Caco-2 (cell line): ENCODE data around the gene MCOLN2. TPM values are rescaled to one million over a fixed set of nuclear protein-coding genes. Genes with fewer than 3 reads are reported as not detected.
"Not testable (repeated sequence)": the region's sequence is repeated elsewhere in the genome, so short reads cannot be mapped to it uniquely, and the experiment has no call there.

Source experiments
- BruUV-seq: library from RNA; stranded (reverse); fragments of 400-500 nt; replicated peaks from 2 replicates; lab custom pipeline; 2021; lab: Mats Ljungman, UMichigan
- CTCF ChIA-PET: fragments of 300-600 bp; sonication (Branson Sonifier 250); formaldehyde crosslinking; loops from one replicate; lab custom pipeline; 2022; ENCODE audit warnings: antibody characterized with exemption; lab: Charles Lee
- POLR2A ChIA-PET: fragments of 300-600 bp; sonication (Branson Sonifier 250); formaldehyde crosslinking; loops from one replicate; lab custom pipeline; 2022; ENCODE audit warnings: antibody characterized with exemption; lab: Charles Lee
- DNase-seq, 2 experiments: peaks; one replicate each; pipeline versions ENCODE4 v3.0.0 to v3.0.0-alpha.2; 2020 to 2022
- H3K27me3 ChIP-seq: replicated peaks from 2 replicates; pipeline ENCODE4 v1.6.0; 2011; ENCODE audit warnings: low read length; ENCODE audit not compliant: control insufficient read depth, insufficient read depth
- H3K36me3 ChIP-seq: 2 replicates; pipeline ENCODE4 v1.5.1; 2011; ENCODE audit warnings: low read length; ENCODE audit not compliant: control insufficient read depth, insufficient read depth
- H3K4me1 ChIP-seq: fragments of 250-450 bp; sonication (Bioruptor Pico); 2 replicates; pipeline ENCODE4 v1.5.1; 2020; ENCODE audit warnings: mild to moderate bottlenecking
- H3K4me3 ChIP-seq: 2 replicates; pipeline ENCODE4 v1.5.1; 2011; ENCODE audit warnings: low read depth, mild to moderate bottlenecking, control low read depth, low read length
- H3K9me3 ChIP-seq: fragments of 250-450 bp; sonication (Bioruptor Pico); 2 replicates; pipeline ENCODE4 v1.5.1; 2020; ENCODE audit warnings: mild to moderate bottlenecking, moderate library complexity
- H3K27ac Mint-ChIP-seq: one replicate; pipeline ENCODE4 v1.8.0; 2022; ENCODE audit warnings: mixed read lengths; ENCODE audit not compliant: unreplicated experiment
- H3K27me3 Mint-ChIP-seq: one replicate; pipeline ENCODE4 v1.8.0; 2022; ENCODE audit warnings: mixed read lengths; ENCODE audit not compliant: insufficient read depth, unreplicated experiment
- H3K36me3 Mint-ChIP-seq: one replicate; pipeline ENCODE4 v1.8.0; 2022; ENCODE audit warnings: mild to moderate bottlenecking, mixed read lengths; ENCODE audit not compliant: insufficient read depth, unreplicated experiment
- H3K4me1 Mint-ChIP-seq: one replicate; pipeline ENCODE4 v1.8.0; 2022; ENCODE audit warnings: low read depth, mixed read lengths; ENCODE audit not compliant: unreplicated experiment
- H3K4me3 Mint-ChIP-seq: one replicate; pipeline ENCODE4 v1.8.0; 2022; ENCODE audit warnings: mild to moderate bottlenecking, moderate library complexity, mixed read lengths; ENCODE audit not compliant: unreplicated experiment
- H3K9me3 Mint-ChIP-seq: one replicate; pipeline ENCODE4 v1.8.0; 2022; ENCODE audit warnings: mixed read lengths; ENCODE audit not compliant: unreplicated experiment
- CTCF ChIP-seq, 2 experiments: fragments of 200-600 bp in 1 of 2; IDR thresholded peaks; 1 replicate in 1 of 2; 2 replicates in 1 of 2; pipeline versions ENCODE4 v1.5.1 to v1.8.0; 2011 to 2022; ENCODE audit warnings: antibody characterized with exemption in 1 of 2, control low read depth in 1 of 2, inconsistent platforms in 1 of 2, low read depth in 1 of 2, low read length in 1 of 2, mild to moderate bottlenecking in 1 of 2, moderate library complexity in 1 of 2; ENCODE audit not compliant: insufficient read depth in 1 of 2, severe bottlenecking in 1 of 2, unreplicated experiment in 1 of 2
- intact Hi-C: fragments of 100-400 bp; cut with micrococcal nuclease; formaldehyde crosslinking; loops from one replicate; pipeline ENCODE4 v1.10.0; 2022; ENCODE audit not compliant: unreplicated experiment
- total RNA-seq: library from RNA; stranded (reverse); gene quantifications from 2 replicates; pipeline ENCODE4 v1.2.3, GENCODE V29; 2022

MCOLN2 gene
- total RNA-seq, 1 experiment from 2014 or later = not detected

DNA sequence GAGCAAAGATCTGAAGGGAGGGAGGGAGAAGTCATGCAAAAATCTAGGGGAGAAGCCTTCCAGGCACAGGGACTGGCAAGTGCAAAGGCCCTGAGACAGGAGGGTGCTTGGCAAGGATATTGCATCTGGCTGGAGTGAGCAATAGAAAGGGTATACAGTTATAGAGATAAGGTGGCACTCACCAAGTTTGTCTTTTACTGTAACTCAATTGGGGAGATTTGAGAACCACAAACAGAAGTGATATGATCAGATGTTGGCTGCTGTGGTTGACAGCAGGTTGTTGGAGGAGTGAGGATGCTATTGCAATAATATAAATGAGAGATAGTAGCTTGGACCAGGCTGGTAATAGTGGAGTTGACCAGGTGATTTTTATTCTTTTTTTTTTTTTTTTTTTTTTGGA, 25.8 kb upstream of the MCOLN2 start:
- BruUV-seq = no TSS peak
- H3K9me3 Mint-ChIP-seq = no peaks in the 10 kb centered on the region
- H3K4me3 ChIP-seq = no peak overlapping the region
- ChIA-PET POLR2A (no interaction called here), CTCF (no interaction called here)
- no peaks in the 10 kb centered on the region for H3K4me1 Mint-ChIP-seq
- TF ChIP-seq CTCF (IDR thresholded peaks at IDR 0.05; ENCODE audit: insufficient read depth in 1 of 2, low read depth in 1 of 2, low read length in 1 of 2, severe bottlenecking in 1 of 2, unreplicated experiment in 1 of 2) = no peak
- H3K4me1 ChIP-seq = no peaks in the 10 kb centered on the region
- no peaks in the 10 kb centered on the region for H3K36me3 ChIP-seq
- H3K9me3 ChIP-seq = no peaks in the 10 kb centered on the region
- no peak overlapping the region for H3K4me3 Mint-ChIP-seq
- no peak for DNase-seq
- no peak overlapping the region for H3K27ac Mint-ChIP-seq
- no peaks in the 10 kb centered on the region for H3K27me3 Mint-ChIP-seq
- no peaks in the 10 kb centered on the region for H3K27me3 ChIP-seq
- intact Hi-C loops = no loop called here
- H3K36me3 Mint-ChIP-seq = no peaks in the 10 kb centered on the region

GRCh38 chr1:85019994-85020393, 23.1 kb upstream of the MCOLN2 start:
- Mint-ChIP-seq H3K4me3 (no peak overlapping the region), H3K9me3 (no peaks in the 10 kb centered on the region), H3K27me3 (peaks cover 2% of the 10 kb centered on the region), H3K4me1 (no peaks in the 10 kb centered on the region), H3K36me3 (no peaks in the 10 kb centered on the region), H3K27ac (no peak overlapping the region)
- Histone ChIP-seq H3K4me1 (no peaks in the 10 kb centered on the region), H3K36me3 (no peaks in the 10 kb centered on the region), H3K4me3 (no peak overlapping the region), H3K27me3 (no peaks in the 10 kb centered on the region), H3K9me3 (no peaks in the 10 kb centered on the region)
- intact Hi-C loops = no loop called here
- CTCF ChIA-PET = interaction anchor here (0.8 kb wide), 1 partner anchor 75 kb away, joined by 3 read pairs; no protein-coding TSS in a partner anchor
- no peak for DNase-seq
- BruUV-seq = no TSS peak
- TF ChIP-seq CTCF (IDR thresholded peaks at IDR 0.05; ENCODE audit: insufficient read depth in 1 of 2, low read depth in 1 of 2, low read length in 1 of 2, severe bottlenecking in 1 of 2, unreplicated experiment in 1 of 2) = no peak
- POLR2A ChIA-PET = no interaction called here

DNA sequence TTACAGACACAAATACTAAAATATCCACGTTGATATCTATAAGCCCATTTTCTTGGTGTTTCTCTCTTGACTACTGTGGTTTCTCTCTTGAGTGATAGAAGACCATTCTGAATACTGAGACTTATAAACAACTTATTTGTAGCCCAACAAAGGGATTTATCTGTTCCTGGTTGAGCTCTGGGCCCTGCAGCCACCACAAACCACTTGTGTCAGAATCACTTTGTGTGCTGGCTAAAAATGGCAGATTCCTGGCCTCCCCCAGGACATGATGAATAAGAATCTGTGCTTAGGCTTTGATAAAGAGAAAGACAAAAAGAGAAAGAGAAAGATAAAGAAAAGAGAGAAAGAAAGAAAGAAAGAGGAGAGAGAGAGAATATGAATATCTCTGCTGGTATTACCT, 18.9 kb upstream of the MCOLN2 start:
- intact Hi-C loops = no loop called here
- no TSS peak for BruUV-seq

DNA sequence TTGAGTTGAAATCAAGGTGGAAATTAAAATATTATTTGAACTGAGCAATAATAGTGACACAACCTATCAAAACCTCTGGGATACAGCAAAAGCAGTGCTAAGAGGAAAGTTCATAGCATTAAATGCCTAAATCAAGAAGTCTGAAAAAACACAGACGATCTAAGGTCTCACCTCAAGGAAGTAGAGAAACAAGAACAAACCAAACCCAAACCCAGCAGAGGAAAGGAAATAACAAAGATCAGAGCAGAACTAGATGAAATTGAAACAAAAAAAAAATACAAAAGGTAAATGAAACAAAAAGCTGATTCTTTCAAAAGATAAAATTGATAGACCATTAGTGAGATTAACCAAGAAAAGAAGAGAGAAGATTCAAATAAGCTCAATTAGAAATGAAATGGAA, 8.7 kb upstream of the MCOLN2 start:
- BruUV-seq, H3K36me3 Mint-ChIP-seq, H3K4me1 ChIP-seq, H3K27me3 ChIP-seq, POLR2A ChIA-PET, intact Hi-C loops, H3K9me3 ChIP-seq, H3K27ac Mint-ChIP-seq, CTCF ChIA-PET, H3K4me1 Mint-ChIP-seq, H3K4me3 ChIP-seq, DNase-seq, H3K36me3 ChIP-seq, H3K4me3 Mint-ChIP-seq: not testable (repeated sequence)
- peaks cover 13% of the 10 kb centered on the region for H3K27me3 Mint-ChIP-seq
- peaks cover 18% of the 10 kb centered on the region for H3K9me3 Mint-ChIP-seq

More for the DNA sequence above, 18.9 kb upstream of the MCOLN2 start:
- no peaks in the 10 kb centered on the region for H3K36me3 Mint-ChIP-seq
- peaks cover 3% of the 10 kb centered on the region for H3K27me3 Mint-ChIP-seq
- H3K4me3 Mint-ChIP-seq = no peak overlapping the region
- no peak overlapping the region for H3K27ac Mint-ChIP-seq
- no peaks in the 10 kb centered on the region for H3K9me3 Mint-ChIP-seq
- Histone ChIP-seq H3K4me3 (no peak overlapping the region), H3K9me3 (no peaks in the 10 kb centered on the region), H3K4me1 (no peaks in the 10 kb centered on the region), H3K27me3 (no peaks in the 10 kb centered on the region), H3K36me3 (no peaks in the 10 kb centered on the region)
- no peaks in the 10 kb centered on the region for H3K4me1 Mint-ChIP-seq
- ChIA-PET CTCF (no interaction called here), POLR2A (no interaction called here)
- DNase-seq = no peak
- no peak for TF ChIP-seq CTCF (IDR thresholded peaks at IDR 0.05; ENCODE audit: insufficient read depth in 1 of 2, low read depth in 1 of 2, low read length in 1 of 2, severe bottlenecking in 1 of 2, unreplicated experiment in 1 of 2)
